Measurements from ENCODE around the gene DSCAML1.

DNA sequence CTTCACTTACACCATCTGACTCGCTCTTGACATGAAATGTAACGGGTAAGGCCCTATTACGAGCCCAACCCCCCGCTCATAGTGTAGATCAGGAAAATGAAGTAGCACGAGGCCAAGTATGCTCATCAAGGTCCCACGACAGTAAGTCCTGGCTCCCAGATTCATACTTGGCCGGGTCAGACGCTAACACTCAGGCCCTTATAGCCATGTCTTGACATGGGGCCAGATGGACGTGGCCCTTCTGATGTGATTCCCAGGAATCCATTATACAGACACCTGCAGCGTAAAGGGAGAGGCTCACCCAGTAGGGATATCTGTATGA lies 294.3 kb downstream of the DSCAML1 start:
- TF ChIP-seq, protein P1, sequence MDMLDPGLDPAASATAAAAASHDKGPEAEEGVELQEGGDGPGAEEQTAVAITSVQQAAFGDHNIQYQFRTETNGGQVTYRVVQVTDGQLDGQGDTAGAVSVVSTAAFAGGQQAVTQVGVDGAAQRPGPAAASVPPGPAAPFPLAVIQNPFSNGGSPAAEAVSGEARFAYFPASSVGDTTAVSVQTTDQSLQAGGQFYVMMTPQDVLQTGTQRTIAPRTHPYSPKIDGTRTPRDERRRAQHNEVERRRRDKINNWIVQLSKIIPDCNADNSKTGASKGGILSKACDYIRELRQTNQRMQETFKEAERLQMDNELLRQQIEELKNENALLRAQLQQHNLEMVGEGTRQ (IDR thresholded peaks at IDR 0.05; ENCODE audit: low read length): no peak
- TF ChIP-seq SIN3A (conservative IDR thresholded peaks at IDR 0.05 in 1 of 2, IDR thresholded peaks at IDR 0.05 in 1 of 2; ENCODE audit: low read depth in 1 of 2, low read length in 2 of 2): no peak
- no peak for TF ChIP-seq SP2 (IDR thresholded peaks at IDR 0.05; ENCODE audit: low read length)
- no peak for TF ChIP-seq POLR2AphosphoS5 (IDR thresholded peaks at IDR 0.05; ENCODE audit: low read depth, low read length)
- no peak for TF ChIP-seq EP300 (IDR thresholded peaks at IDR 0.05; ENCODE audit: borderline replicate concordance in 1 of 2, low read depth in 2 of 2, low read length in 2 of 2)
- TF ChIP-seq, protein P2, sequence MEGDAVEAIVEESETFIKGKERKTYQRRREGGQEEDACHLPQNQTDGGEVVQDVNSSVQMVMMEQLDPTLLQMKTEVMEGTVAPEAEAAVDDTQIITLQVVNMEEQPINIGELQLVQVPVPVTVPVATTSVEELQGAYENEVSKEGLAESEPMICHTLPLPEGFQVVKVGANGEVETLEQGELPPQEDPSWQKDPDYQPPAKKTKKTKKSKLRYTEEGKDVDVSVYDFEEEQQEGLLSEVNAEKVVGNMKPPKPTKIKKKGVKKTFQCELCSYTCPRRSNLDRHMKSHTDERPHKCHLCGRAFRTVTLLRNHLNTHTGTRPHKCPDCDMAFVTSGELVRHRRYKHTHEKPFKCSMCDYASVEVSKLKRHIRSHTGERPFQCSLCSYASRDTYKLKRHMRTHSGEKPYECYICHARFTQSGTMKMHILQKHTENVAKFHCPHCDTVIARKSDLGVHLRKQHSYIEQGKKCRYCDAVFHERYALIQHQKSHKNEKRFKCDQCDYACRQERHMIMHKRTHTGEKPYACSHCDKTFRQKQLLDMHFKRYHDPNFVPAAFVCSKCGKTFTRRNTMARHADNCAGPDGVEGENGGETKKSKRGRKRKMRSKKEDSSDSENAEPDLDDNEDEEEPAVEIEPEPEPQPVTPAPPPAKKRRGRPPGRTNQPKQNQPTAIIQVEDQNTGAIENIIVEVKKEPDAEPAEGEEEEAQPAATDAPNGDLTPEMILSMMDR (IDR thresholded peaks at IDR 0.05; ENCODE audit: control extremely low read depth in 1 of 3, insufficient read depth in 1 of 3, low read depth in 1 of 3, low read length in 3 of 3): no peak
- no peak for TF ChIP-seq TEAD4 (IDR thresholded peaks at IDR 0.05; ENCODE audit: low read depth, low read length)
- TF ChIP-seq, protein P3, sequence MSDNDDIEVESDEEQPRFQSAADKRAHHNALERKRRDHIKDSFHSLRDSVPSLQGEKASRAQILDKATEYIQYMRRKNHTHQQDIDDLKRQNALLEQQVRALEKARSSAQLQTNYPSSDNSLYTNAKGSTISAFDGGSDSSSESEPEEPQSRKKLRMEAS (IDR thresholded peaks at IDR 0.05): no peak
- TF ChIP-seq POLR2A (IDR thresholded peaks at IDR 0.05; ENCODE audit: control extremely low read depth in 1 of 2, low read depth in 2 of 2, low read length in 2 of 2): no peak
- TF ChIP-seq TAF1 (IDR thresholded peaks at IDR 0.05; ENCODE audit: low read depth, low read length): no peak
- no peak for TF ChIP-seq EZH2 (IDR thresholded peaks at IDR 0.05; ENCODE audit: low read depth, low read length, severe bottlenecking)
- TF ChIP-seq, protein P4, sequence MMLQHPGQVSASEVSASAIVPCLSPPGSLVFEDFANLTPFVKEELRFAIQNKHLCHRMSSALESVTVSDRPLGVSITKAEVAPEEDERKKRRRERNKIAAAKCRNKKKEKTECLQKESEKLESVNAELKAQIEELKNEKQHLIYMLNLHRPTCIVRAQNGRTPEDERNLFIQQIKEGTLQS (IDR thresholded peaks at IDR 0.05; ENCODE audit: insufficient read depth, low read depth, low read length): no peak

Measured in H1 (cell line).